Measurements from ENCODE around the gene IFI6. TPM values are rescaled to one million over a fixed set of nuclear protein-coding genes. Genes with fewer than 3 reads are reported as not detected.
"Not testable (repeated sequence)": the region's sequence is repeated elsewhere in the genome, so short reads cannot be mapped to it uniquely, and the experiment has no call there.

IFI6 gene
- 40.3 and 77.4 TPM in 2 replicates for total RNA-seq (2014; rRNA removed; shearing (Covaris generic); ENCODE audit: low replicate concordance)

- peak; percentile 95 for DNase-seq (ENCODE audit: low read depth)
- in situ Hi-C loops (cut with HindIII; ENCODE audit: low pct_unique_long_range_greater_than_20kb, low sequenced_read_pairs): no loop called here
These were observed at the start of gene IFI6 for GRCh38 chr1:27671964-27672749. IFI6 (minus strand) TSS chr1:27672192; CDS start chr1:27669314, 2,878 bp downstream.

GRCh38 chr1:27719286-27720251 is 47.6 kb upstream of the IFI6 start:
- in situ Hi-C loops (cut with HindIII; ENCODE audit: low pct_unique_long_range_greater_than_20kb, low sequenced_read_pairs): no loop called here
- no peak for DNase-seq (ENCODE audit: low read depth)

- in situ Hi-C loops (cut with HindIII; ENCODE audit: low pct_unique_long_range_greater_than_20kb, low sequenced_read_pairs): no loop called here
These were observed 44.4 kb upstream of the IFI6 start for GRCh38 chr1:27716262-27716895.

GRCh38 chr1:27713869-27714513 is 42.0 kb upstream of the IFI6 start:
- no peak for DNase-seq (ENCODE audit: low read depth)
- in situ Hi-C loops (cut with HindIII; ENCODE audit: low pct_unique_long_range_greater_than_20kb, low sequenced_read_pairs): no loop called here

More at GRCh38 chr1:27716262-27716895, 44.4 kb upstream of the IFI6 start:
- DNase-seq (ENCODE audit: low read depth): no peak

GRCh38 chr1:27713139-27713725 is 41.2 kb upstream of the IFI6 start:
- no peak for DNase-seq (ENCODE audit: low read depth)
- in situ Hi-C loops (cut with HindIII; ENCODE audit: low pct_unique_long_range_greater_than_20kb, low sequenced_read_pairs): no loop called here

- no peak for DNase-seq (ENCODE audit: low read depth)
- in situ Hi-C loops (cut with HindIII; ENCODE audit: low pct_unique_long_range_greater_than_20kb, low sequenced_read_pairs): no loop called here
These were observed 38.6 kb upstream of the IFI6 start for GRCh38 chr1:27710574-27710973.

GRCh38 chr1:27705545-27705944 is 33.6 kb upstream of the IFI6 start:
- no peak for DNase-seq (ENCODE audit: low read depth)
- in situ Hi-C loops (cut with HindIII; ENCODE audit: low pct_unique_long_range_greater_than_20kb, low sequenced_read_pairs): no loop called here

- in situ Hi-C loops (cut with HindIII; ENCODE audit: low pct_unique_long_range_greater_than_20kb, low sequenced_read_pairs): no loop called here
- no peak for DNase-seq (ENCODE audit: low read depth)
These were observed 33.0 kb upstream of the IFI6 start for GRCh38 chr1:27704958-27705357.

GRCh38 chr1:27696835-27697234 is 24.8 kb upstream of the IFI6 start:
- in situ Hi-C loops (cut with HindIII; ENCODE audit: low pct_unique_long_range_greater_than_20kb, low sequenced_read_pairs); DNase-seq (ENCODE audit: low read depth): not testable (repeated sequence)

- DNase-seq (ENCODE audit: low read depth): no peak
- in situ Hi-C loops (cut with HindIII; ENCODE audit: low pct_unique_long_range_greater_than_20kb, low sequenced_read_pairs): no loop called here
These were observed 18.2 kb upstream of the IFI6 start for GRCh38 chr1:27690183-27690582.

GRCh38 chr1:27689423-27690173 is 17.6 kb upstream of the IFI6 start:
- no peak for DNase-seq (ENCODE audit: low read depth)
- in situ Hi-C loops (cut with HindIII; ENCODE audit: low pct_unique_long_range_greater_than_20kb, low sequenced_read_pairs): no loop called here

GRCh38 chr1:27687906-27688305 is 15.9 kb upstream of the IFI6 start:
- in situ Hi-C loops (cut with HindIII; ENCODE audit: low pct_unique_long_range_greater_than_20kb, low sequenced_read_pairs): no loop called here
- no peak for DNase-seq (ENCODE audit: low read depth)

- in situ Hi-C loops (cut with HindIII; ENCODE audit: low pct_unique_long_range_greater_than_20kb, low sequenced_read_pairs): no loop called here
- DNase-seq (ENCODE audit: low read depth): no peak
These were observed 14.4 kb upstream of the IFI6 start for GRCh38 chr1:27686223-27686990.

- in situ Hi-C loops (cut with HindIII; ENCODE audit: low pct_unique_long_range_greater_than_20kb, low sequenced_read_pairs): no loop called here
- no peak for DNase-seq (ENCODE audit: low read depth)
These were observed 12.2 kb upstream of the IFI6 start for GRCh38 chr1:27684176-27684575.

GRCh38 chr1:27682351-27682944 is 10.5 kb upstream of the IFI6 start:
- in situ Hi-C loops (cut with HindIII; ENCODE audit: low pct_unique_long_range_greater_than_20kb, low sequenced_read_pairs): no loop called here
- peak; percentile 37 for DNase-seq (ENCODE audit: low read depth)

GRCh38 chr1:27681580-27681979 is 9.6 kb upstream of the IFI6 start:
- DNase-seq (ENCODE audit: low read depth); in situ Hi-C loops (cut with HindIII; ENCODE audit: low pct_unique_long_range_greater_than_20kb, low sequenced_read_pairs): not testable (repeated sequence)

Measured in Caki2 (cell line).